GM19328 (cell line): ENCODE results near the gene TOR1B.

Experiments
- ATAC-seq: cut with Tn5 transposase; IDR thresholded peaks from one replicate; pipeline ENCODE4 v1.9.1; 2021; ENCODE audit warnings: mild to moderate bottlenecking, moderate library complexity; ENCODE audit not compliant: unreplicated experiment

TOR1B gene

GRCh38 chr9:129839324-129840023 is 36.5 kb downstream of the TOR1B start:
- ATAC-seq = no peak

- ATAC-seq = no peak
Observed at GRCh38 chr9:129840034-129840433, 37.0 kb downstream of the TOR1B start.

DNA sequence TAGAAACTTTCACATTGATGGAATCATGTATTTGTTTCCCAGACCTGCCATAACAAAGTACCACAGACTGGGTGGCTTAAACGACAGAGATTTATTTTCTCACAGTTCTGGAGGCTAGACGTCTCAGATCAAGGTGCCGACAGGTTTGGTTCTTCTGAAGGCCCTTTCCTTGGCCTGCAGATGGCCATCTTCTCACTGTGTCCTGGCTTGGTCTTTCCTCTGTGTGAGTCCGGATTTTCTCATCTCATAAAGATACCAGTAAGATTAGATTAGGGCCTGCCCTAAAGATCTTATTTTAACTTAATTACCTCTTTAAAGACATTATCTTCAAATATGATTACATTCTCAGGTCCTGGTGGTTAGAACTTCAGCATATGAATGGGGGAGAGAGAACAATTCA is 38.1 kb downstream of the TOR1B start:
- ATAC-seq = no peak

- no peak for ATAC-seq
Observed at GRCh38 chr9:129845373-129845772, 42.4 kb downstream of the TOR1B start.

GRCh38 chr9:129848712-129849441 is 45.9 kb downstream of the TOR1B start:
- ATAC-seq = no peak

DNA sequence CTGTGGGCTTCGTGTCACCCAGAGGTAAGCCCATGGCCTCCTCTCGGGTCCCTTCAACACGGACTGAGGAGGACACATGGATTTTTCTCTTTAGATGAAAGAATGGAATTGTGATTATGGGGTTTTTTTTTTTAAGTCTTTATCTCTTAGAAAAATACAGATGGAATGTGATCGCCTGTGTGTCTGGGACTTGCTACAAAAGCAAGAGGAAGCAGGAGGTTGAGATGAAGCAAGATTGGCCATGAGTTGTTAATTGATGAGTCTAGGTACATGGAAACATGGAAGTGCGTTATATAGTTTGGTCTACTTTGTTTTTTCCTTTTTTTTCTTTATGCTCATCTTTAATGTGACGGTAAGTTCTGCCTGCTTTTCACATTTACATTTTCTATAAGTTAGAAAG is 46.9 kb downstream of the TOR1B start:
- ATAC-seq = no peak

DNA sequence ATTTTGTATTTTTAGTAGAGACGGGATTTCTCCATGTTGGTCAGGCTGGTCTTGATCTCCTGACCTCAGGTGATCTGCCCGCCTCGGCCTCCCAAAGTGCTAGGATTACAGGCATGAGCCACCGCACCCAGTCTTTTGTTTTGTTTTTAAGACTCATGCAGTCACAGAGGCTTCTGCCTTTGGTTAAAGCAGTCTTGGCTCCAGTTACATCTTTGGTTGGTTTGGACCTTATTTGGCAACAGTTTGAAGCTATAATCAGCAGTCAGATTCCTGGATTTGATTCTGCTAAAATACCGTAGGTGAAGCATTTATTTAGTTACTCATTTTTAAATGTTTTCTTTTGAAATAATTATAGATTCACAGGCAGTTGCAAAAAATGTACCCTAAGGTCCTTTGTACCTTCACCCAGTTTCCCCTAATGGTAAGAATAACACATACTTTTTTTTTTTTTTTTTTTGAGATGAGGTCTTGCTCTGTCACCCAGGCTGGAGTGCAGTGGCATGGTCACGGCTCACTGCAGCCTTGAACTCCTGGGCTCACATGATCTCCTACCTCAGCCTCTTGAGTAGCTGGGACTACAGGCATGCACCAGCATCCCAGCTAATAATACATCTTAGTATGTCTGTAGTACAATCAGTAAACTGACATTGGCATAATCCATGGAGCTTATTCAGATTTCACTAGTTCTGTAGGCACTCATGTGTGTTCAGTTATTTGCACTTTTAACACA is 48.0 kb downstream of the TOR1B start:
- ATAC-seq = no peak

- no peak for ATAC-seq
Observed at GRCh38 chr9:129851821-129852220, 48.8 kb downstream of the TOR1B start.

DNA sequence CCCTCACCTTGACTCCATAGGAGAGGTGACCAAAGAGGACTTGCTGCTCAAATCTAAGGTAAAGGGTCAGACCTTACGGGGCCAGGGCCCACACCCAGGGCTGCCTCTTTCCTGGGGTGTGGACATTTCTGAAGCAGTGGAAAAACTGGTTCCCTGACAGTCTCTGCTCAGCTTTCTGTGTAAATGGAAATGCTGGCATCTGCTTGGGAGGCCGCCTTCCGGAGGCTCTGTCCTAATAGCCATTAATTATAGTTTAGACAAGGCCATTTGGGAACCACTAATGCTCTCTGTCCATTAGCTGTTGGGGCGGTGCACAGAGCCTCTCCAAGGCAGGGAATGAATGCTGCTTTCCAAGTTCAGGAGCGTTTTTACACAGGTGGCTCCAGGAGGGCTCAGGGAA is 49.6 kb downstream of the TOR1B start:
- no peak for ATAC-seq

DNA sequence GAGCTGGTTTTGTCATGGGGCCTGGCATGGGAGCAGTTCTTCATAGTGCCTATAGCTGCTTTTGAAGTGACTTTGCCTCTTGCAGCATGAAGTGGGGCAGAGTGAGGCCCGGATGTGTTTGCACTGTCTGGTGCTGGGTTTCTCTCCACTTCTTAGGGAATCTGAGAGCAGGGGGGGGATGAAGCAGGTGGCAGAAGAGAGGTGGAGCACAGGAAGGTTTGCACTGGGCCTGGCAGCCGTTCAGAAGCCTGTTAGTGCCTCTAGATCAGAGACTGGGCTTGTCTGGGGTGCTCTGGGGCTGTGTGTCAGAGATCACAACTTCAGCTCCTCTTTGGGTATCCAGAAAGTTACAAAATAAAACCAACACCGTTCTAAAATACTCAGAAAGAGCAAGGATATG is 50.6 kb downstream of the TOR1B start:
- ATAC-seq = no peak

DNA sequence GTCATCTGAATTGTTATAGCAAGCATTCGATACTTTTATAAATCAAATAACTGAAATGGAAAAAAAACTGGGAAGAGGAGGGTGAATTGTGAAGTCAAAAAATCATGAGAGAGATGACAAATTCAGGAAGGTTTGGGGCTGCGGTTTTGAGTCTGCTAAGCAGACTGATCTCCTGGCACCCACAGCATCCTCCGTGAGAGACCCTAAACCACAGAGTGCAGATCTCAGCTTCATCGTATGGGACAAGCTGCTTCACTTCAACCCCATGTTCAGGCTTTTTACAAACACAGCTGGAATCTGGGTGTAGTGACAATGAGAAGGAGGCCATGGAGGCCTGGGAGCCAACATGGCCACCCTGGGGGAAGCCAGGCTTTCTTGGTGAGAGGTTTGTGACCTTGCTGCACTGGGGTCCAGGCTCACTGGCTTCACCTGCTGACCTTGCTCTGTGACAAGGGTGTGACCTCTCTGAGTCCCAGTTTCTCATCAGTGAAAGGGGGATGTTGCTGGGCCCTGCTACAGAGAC is 51.7 kb downstream of the TOR1B start:
- ATAC-seq = no peak

DNA sequence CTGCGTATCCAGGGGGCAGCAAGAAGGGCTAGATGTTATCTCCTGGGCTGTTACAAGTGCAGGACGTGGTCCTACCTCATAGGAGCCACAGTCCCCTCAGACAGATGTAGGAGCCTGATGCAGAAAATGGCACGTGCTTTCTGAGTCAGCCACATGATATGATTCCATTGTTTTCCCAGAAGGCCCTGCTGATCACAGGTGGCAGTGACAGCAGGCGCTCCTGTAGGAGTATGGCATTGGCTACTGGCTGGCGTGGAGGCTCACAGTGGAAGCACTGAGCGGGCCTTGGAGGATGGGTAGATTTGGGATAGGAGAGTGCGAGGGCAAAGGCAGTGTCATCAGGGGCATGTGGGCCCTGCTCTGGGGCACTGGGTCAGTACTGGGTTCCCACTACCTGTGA is 54.2 kb downstream of the TOR1B start:
- no peak for ATAC-seq

GRCh38 chr9:129858167-129858962 is 55.4 kb downstream of the TOR1B start:
- ATAC-seq = no peak
